Stimulated activated CD4-positive, alpha-beta T cell treated with anti-CD3 and anti-CD28 coated beads, Interleukin-15, amount 100 ng/mL, for 24 hours (primary cell): Measurements from ENCODE around the gene RAPGEF3.

Experiments used
- DNase-seq: peaks from one replicate; pipeline ENCODE4 v3.0.0-alpha.2; 2020

RAPGEF3 gene

GRCh38 chr12:47755655-47756562, 2.8 kb downstream of the RAPGEF3 start:
- DNase-seq = peak; percentile 64

GRCh38 chr12:47754881-47755280, 3.8 kb downstream of the RAPGEF3 start:
- DNase-seq = no peak

GRCh38 chr12:47754126-47754525, 4.6 kb downstream of the RAPGEF3 start:
- no peak for DNase-seq

- DNase-seq = no peak
Observed at GRCh38 chr12:47753021-47754001, 5.4 kb downstream of the RAPGEF3 start.

- DNase-seq = no peak
Observed at GRCh38 chr12:47752552-47752951, 6.1 kb downstream of the RAPGEF3 start.

- no peak for DNase-seq
Observed at GRCh38 chr12:47752121-47752520, 6.6 kb downstream of the RAPGEF3 start.

GRCh38 chr12:47751561-47751960, 7.1 kb downstream of the RAPGEF3 start:
- no peak for DNase-seq

- DNase-seq = no peak
Observed at GRCh38 chr12:47750916-47751470, 7.7 kb downstream of the RAPGEF3 start.

- DNase-seq = no peak
Observed at GRCh38 chr12:47750229-47750798, 8.4 kb downstream of the RAPGEF3 start.

- no peak for DNase-seq
Observed at GRCh38 chr12:47748899-47749298, 9.8 kb downstream of the RAPGEF3 start.

- no peak for DNase-seq
Observed at GRCh38 chr12:47748507-47748828, 10.2 kb downstream of the RAPGEF3 start.

- no peak for DNase-seq
Observed at GRCh38 chr12:47747596-47748506, 10.8 kb downstream of the RAPGEF3 start.

GRCh38 chr12:47747126-47747525, 11.6 kb downstream of the RAPGEF3 start:
- no peak for DNase-seq

- no peak for DNase-seq
Observed at GRCh38 chr12:47746523-47746922, 12.2 kb downstream of the RAPGEF3 start.

- DNase-seq = no peak
Observed at GRCh38 chr12:47746073-47746472, 12.6 kb downstream of the RAPGEF3 start.

GRCh38 chr12:47745485-47746041, 13.1 kb downstream of the RAPGEF3 start:
- no peak for DNase-seq

- no peak for DNase-seq
Observed at GRCh38 chr12:47744778-47745436, 13.8 kb downstream of the RAPGEF3 start.

- DNase-seq = peak; percentile 59
Observed at GRCh38 chr12:47744005-47744651, 14.6 kb downstream of the RAPGEF3 start.

GRCh38 chr12:47743311-47743860, 15.3 kb downstream of the RAPGEF3 start:
- no peak for DNase-seq

GRCh38 chr12:47742253-47742825, 16.3 kb downstream of the RAPGEF3 start:
- peak; percentile 83 for DNase-seq
